Right atrium auricular region (tissue), 2 donors: ENCODE results near the gene NR6A1. TPM values are rescaled to one million over a fixed set of nuclear protein-coding genes. Genes with fewer than 3 reads are reported as not detected.

Experiments used
- DNase-seq: peaks from one replicate; pipeline ENCODE4 v3.0.0-alpha.2; 2019; ENCODE audit warnings: low spot score
- H3K27ac ChIP-seq, 2 donors: fragments of 200-600 bp; sonication (generic); 1 replicate in 1 of 2; 2 replicates in 1 of 2; pipeline ENCODE4 v1.5.1; 2016 to 2019
- H3K27me3 ChIP-seq, 2 donors: fragments of 200-600 bp; sonication (generic); one replicate each; pipeline versions ENCODE4 v1.5.1 to v1.6.0; 2017 to 2019
- H3K36me3 ChIP-seq: fragments of 200-600 bp; sonication (generic); one replicate; pipeline ENCODE4 v1.5.1; 2016
- H3K4me1 ChIP-seq, 2 donors: fragments of 200-600 bp; sonication (generic); one replicate each; pipeline versions ENCODE4 v1.5.1 to v1.6.0; 2017 to 2019
- H3K4me3 ChIP-seq, 2 donors: fragments of 200-600 bp; sonication (generic); 1 replicate in 1 of 2; 2 replicates in 1 of 2; pipeline ENCODE4 v1.5.1; 2017 to 2019; ENCODE audit warnings: mild to moderate bottlenecking in 1 of 2, moderate library complexity in 1 of 2
- H3K9me3 ChIP-seq, 2 donors: fragments of 200-600 bp; sonication (generic); one replicate each; pipeline ENCODE4 v1.5.1; 2019
- CTCF ChIP-seq, 2 donors: fragments of 200-600 bp; sonication (generic); IDR thresholded peaks; one replicate each; pipeline ENCODE4 v1.5.1; 2019; ENCODE audit warnings: antibody characterized with exemption in 2 of 2
- total RNA-seq, 2 donors: library from RNA; depleted of rRNA; stranded (reverse); fragments of >200 nt; gene quantifications; one replicate each; pipeline ENCODE4 v1.1.0, GENCODE V29; 2016

NR6A1 gene
- total RNA-seq, 2 donors from 2014 or later = 1.9 to 2.6 TPM

GRCh38 chr9:124688238-124688904 is 82.7 kb downstream of the NR6A1 start:
- Histone ChIP-seq H3K9me3 (no peaks in the 10 kb centered on the region), H3K4me3 (no peak overlapping the region), H3K27me3 (no peaks in the 10 kb centered on the region), H3K27ac (no peak overlapping the region), H3K36me3 (no peaks in the 10 kb centered on the region), H3K4me1 (peaks cover 0 to 4% of the 10 kb centered on the region in 2 donors)
- no peak for TF ChIP-seq CTCF (IDR thresholded peaks at IDR 0.05)
- no peak for DNase-seq

- no peak for DNase-seq
- Histone ChIP-seq H3K4me3 (no peak overlapping the region), H3K36me3 (no peaks in the 10 kb centered on the region), H3K4me1 (peaks cover 0 to 4% of the 10 kb centered on the region in 2 donors), H3K27ac (no peak overlapping the region), H3K27me3 (no peaks in the 10 kb centered on the region), H3K9me3 (no peaks in the 10 kb centered on the region)
- TF ChIP-seq CTCF (IDR thresholded peaks at IDR 0.05) = no peak
These were observed 84.2 kb downstream of the NR6A1 start for GRCh38 chr9:124686918-124687317.

- DNase-seq = no peak
- Histone ChIP-seq H3K9me3 (no peaks in the 10 kb centered on the region), H3K4me1 (peaks cover 0 to 4% of the 10 kb centered on the region in 2 donors), H3K36me3 (no peaks in the 10 kb centered on the region), H3K4me3 (no peak overlapping the region), H3K27me3 (no peaks in the 10 kb centered on the region), H3K27ac (no peak overlapping the region)
- no peak for TF ChIP-seq CTCF (IDR thresholded peaks at IDR 0.05)
These were observed 85.9 kb downstream of the NR6A1 start for GRCh38 chr9:124685217-124685616.

GRCh38 chr9:124684169-124684568 is 86.9 kb downstream of the NR6A1 start:
- Histone ChIP-seq H3K27me3 (no peaks in the 10 kb centered on the region), H3K4me3 (no peak overlapping the region), H3K27ac (no peak overlapping the region), H3K4me1 (peaks cover 0 to 4% of the 10 kb centered on the region in 2 donors), H3K36me3 (no peaks in the 10 kb centered on the region), H3K9me3 (no peaks in the 10 kb centered on the region)
- TF ChIP-seq CTCF (IDR thresholded peaks at IDR 0.05) = no peak
- no peak for DNase-seq

- TF ChIP-seq CTCF (IDR thresholded peaks at IDR 0.05) = no peak
- H3K27ac ChIP-seq = no peak overlapping the region
- H3K4me1 ChIP-seq = peaks cover 0 to 4% of the 10 kb centered on the region in 2 donors
- H3K27me3 ChIP-seq = no peaks in the 10 kb centered on the region
- H3K9me3 ChIP-seq = no peaks in the 10 kb centered on the region
- no peak for DNase-seq
- H3K36me3 ChIP-seq = no peaks in the 10 kb centered on the region
- H3K4me3 ChIP-seq = no peak overlapping the region
These were observed 88.1 kb downstream of the NR6A1 start for GRCh38 chr9:124683043-124683442.
